Stimulated activated CD4-positive, alpha-beta T cell treated with anti-CD3 and anti-CD28 coated beads, Interleukin-2, amount 100 ng/mL, for 48 hours (primary cell): ENCODE data around the gene RNF212B.

Source experiments
- DNase-seq, 2 donors: peaks; one replicate each; pipeline ENCODE4 v3.0.0-alpha.2; 2020

Gene RNF212B

DNA sequence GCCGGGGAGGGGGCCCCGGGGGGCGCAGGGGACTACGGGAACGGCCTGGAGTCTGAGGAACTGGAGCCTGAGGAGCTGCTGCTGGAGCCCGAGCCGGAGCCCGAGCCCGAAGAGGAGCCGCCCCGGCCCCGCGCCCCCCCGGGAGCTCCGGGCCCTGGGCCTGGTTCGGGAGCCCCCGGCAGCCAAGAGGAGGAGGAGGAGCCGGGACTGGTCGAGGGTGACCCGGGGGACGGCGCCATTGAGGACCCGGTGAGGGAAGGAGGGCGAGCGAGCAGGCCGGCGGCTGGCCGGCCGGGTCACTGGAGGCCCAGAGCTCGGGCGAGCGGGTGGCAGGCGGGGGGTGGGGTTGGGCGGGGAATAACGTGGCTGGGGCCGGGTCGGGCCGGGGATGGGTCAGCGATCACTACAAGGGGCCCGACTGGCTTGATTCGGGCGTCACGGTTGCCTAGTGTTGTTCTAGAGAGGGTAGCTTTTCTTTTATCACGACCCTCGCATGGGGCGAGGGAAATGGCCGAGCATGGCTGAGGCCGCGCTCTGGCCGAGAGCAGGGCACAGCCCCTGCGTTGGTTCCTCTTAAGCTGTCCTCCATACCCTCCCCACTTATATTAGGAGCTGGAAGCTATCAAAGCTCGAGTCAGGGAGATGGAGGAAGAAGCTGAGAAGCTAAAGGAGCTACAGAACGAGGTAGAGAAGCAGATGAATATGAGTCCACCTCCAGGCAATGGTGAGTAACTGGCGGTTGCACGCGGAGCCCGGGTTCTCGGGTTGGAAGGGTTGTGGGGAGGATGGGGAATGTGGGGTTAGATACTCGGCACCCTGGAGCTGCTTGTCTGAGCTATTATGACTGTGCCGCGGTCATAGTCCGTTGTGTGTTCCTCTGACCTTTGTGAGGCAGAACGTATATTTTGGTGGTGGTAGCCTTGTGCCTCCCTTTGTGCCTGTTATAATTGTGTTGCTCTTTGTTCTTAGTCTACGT lies 84.1 kb downstream of the RNF212B start:
- DNase-seq: peak; percentile 60 to 63
